A673 (cell line): ENCODE data around the gene TMEM121. TPM values are rescaled to one million over a fixed set of nuclear protein-coding genes. Genes with fewer than 3 reads are reported as not detected.

ENCODE experiments used
- BruUV-seq: library from RNA; stranded (reverse); fragments of 400-500 nt; replicated peaks from 2 replicates; lab custom pipeline; 2021; lab: Mats Ljungman, UMichigan
- CTCF ChIA-PET: fragments of 300-600 bp; sonication (Branson Sonifier 250); formaldehyde crosslinking; loops from one replicate; lab custom pipeline; 2022; ENCODE audit warnings: antibody characterized with exemption; lab: Charles Lee
- POLR2A ChIA-PET: fragments of 300-600 bp; sonication (Branson Sonifier 250); formaldehyde crosslinking; loops from one replicate; lab custom pipeline; 2022; ENCODE audit warnings: antibody characterized with exemption; ENCODE audit not compliant: low non-redundant PET; lab: Charles Lee
- DNase-seq: peaks from one replicate; pipeline ENCODE4 v3.0.0-alpha.2; 2015; ENCODE audit warnings: low spot score
- H3K27ac ChIP-seq: fragments of 200-600 bp; sonication (generic); 2 replicates; pipeline ENCODE4 v1.5.1; 2016; ENCODE audit warnings: mixed run types, low read depth, mild to moderate bottlenecking, mixed read lengths, antibody characterized with exemption, low read length; ENCODE audit not compliant: poor library complexity, severe bottlenecking
- H3K27me3 ChIP-seq: fragments of 200-600 bp; sonication (generic); replicated peaks from 2 replicates; pipeline ENCODE4 v1.6.1; 2017; ENCODE audit warnings: mixed run types, low read depth, mild to moderate bottlenecking, mixed read lengths, antibody characterized with exemption, low read length; ENCODE audit not compliant: insufficient read depth, poor library complexity
- H3K36me3 ChIP-seq: fragments of 200-600 bp; sonication (generic); 2 replicates; pipeline ENCODE4 v1.6.1; 2016; ENCODE audit warnings: mixed run types, mild to moderate bottlenecking, mixed read lengths, antibody characterized with exemption, low read length; ENCODE audit not compliant: insufficient read depth, poor library complexity, severe bottlenecking
- H3K4me1 ChIP-seq: fragments of 200-600 bp; sonication (generic); 2 replicates; pipeline ENCODE4 v1.6.1; 2017; ENCODE audit warnings: mixed run types, mild to moderate bottlenecking, mixed read lengths, antibody characterized with exemption, low read length; ENCODE audit not compliant: insufficient read depth, poor library complexity, severe bottlenecking
- H3K4me3 ChIP-seq: fragments of 200-600 bp; sonication (generic); 2 replicates; pipeline ENCODE4 v1.5.1; 2016; ENCODE audit warnings: low read depth, mixed run types, mild to moderate bottlenecking, mixed read lengths, low read length; ENCODE audit not compliant: poor library complexity, severe bottlenecking
- H3K9me3 ChIP-seq: fragments of 200-600 bp; sonication (generic); 2 replicates; pipeline ENCODE4 v1.6.1; 2016; ENCODE audit warnings: mixed run types, low read depth, mild to moderate bottlenecking, mixed read lengths, antibody characterized with exemption, low read length; ENCODE audit not compliant: poor library complexity, severe bottlenecking
- CTCF ChIP-seq: fragments of 300-800, 200-600 bp; sonication (generic); conservative IDR thresholded peaks from 2 replicates; pipeline ENCODE4 v1.5.1; 2017; ENCODE audit warnings: low read depth, mild to moderate bottlenecking, antibody characterized with exemption, low read length, moderate library complexity, mixed read lengths
- EZH2 ChIP-seq: fragments of 200-600 bp; sonication (generic); IDR thresholded peaks from 2 replicates; pipeline ENCODE4 v1.6.1; 2017; ENCODE audit warnings: borderline replicate concordance, low read depth, mild to moderate bottlenecking, mixed read lengths, antibody characterized with exemption, low read length; ENCODE audit not compliant: poor library complexity, severe bottlenecking
- intact Hi-C: fragments of 100-400 bp; cut with micrococcal nuclease; formaldehyde crosslinking; loops from one replicate; pipeline ENCODE4 v1.10.0; 2022; ENCODE audit not compliant: unreplicated experiment
- total RNA-seq: library from RNA; stranded (reverse); gene quantifications from 2 replicates; pipeline ENCODE4 v1.2.3, GENCODE V29; 2021

Gene TMEM121
- total RNA-seq, 1 experiment from 2014 or later, result 3.1 TPM

GRCh38 chr14:105529319-105529568, 2.9 kb downstream of the TMEM121 start:
- no TSS peak for BruUV-seq
- TF ChIP-seq CTCF, result no peak
- H3K4me3 ChIP-seq, result no peak overlapping the region
- peaks cover 15% of the 10 kb centered on the region for H3K4me1 ChIP-seq
- CTCF ChIA-PET, result interaction anchor here (0.5 kb wide), 1 partner anchor 572 kb away, joined by 3 read pairs; no protein-coding TSS in a partner anchor
- no peaks in the 10 kb centered on the region for H3K27me3 ChIP-seq
- intact Hi-C loops, result loop anchor here (5.0 kb wide), 1 partner anchor 157 kb away; no protein-coding TSS in a partner anchor
- H3K9me3 ChIP-seq, result no peaks in the 10 kb centered on the region
- no peaks in the 10 kb centered on the region for H3K36me3 ChIP-seq
- POLR2A ChIA-PET, result no interaction called here
- no peak overlapping the region for H3K27ac ChIP-seq
- no peak for DNase-seq

DNA sequence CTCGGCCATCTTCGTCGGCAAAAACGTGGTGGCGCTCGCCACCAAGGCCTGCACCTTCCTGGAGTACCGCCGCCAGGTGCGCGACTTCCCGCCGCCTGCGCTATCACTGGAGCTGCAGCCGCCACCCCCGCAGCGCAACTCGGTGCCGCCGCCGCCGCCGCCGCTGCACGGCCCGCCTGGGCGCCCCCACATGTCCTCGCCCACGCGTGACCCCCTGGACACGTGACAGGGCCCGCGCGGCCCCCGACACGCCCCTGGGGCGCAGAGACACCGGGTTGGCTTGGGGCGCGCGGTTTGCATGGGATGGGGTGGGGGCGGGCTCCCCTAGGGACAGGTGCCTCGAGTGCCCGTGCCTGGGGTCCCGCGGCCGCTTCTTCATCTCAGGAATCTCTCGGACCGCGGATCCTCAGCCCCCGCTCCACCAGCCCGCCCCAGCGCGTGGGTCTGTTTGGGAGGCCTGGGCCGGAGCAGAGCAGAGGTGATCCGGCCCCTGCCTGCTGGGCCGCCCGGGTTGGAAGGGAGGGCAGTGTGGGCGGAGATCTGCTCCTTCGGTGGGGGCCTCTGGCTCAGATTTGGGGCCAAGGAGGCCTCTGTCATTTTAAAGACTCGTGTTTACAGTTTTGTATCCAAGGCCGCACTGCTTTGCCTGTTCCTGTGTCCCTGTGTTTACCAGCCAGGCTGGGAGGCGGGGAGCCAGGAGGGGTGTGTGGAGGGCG, 3.3 kb downstream of the TMEM121 start:
- no peak for DNase-seq
- Histone ChIP-seq H3K4me1 (peaks cover 15% of the 10 kb centered on the region), H3K36me3 (no peaks in the 10 kb centered on the region), H3K9me3 (no peaks in the 10 kb centered on the region), H3K27me3 (no peaks in the 10 kb centered on the region), H3K27ac (no peak overlapping the region), H3K4me3 (no peak overlapping the region)
- no TSS peak for BruUV-seq
- intact Hi-C loops, result loop anchor here (5.0 kb wide), 1 partner anchor 157 kb away; no protein-coding TSS in a partner anchor
- no peak for TF ChIP-seq CTCF
- TF ChIP-seq EZH2, result no peak
- ChIA-PET CTCF (interaction anchor here (0.5 kb wide), 1 partner anchor 572 kb away, joined by 3 read pairs; no protein-coding TSS in a partner anchor), POLR2A (no interaction called here)

- POLR2A ChIA-PET, result no interaction called here
- no TSS peak for BruUV-seq
Measured at GRCh38 chr14:105530285-105531087, 4.1 kb downstream of the TMEM121 start.

More at GRCh38 chr14:105530285-105531087, 4.1 kb downstream of the TMEM121 start:
- Histone ChIP-seq H3K36me3 (no peaks in the 10 kb centered on the region), H3K27me3 (no peaks in the 10 kb centered on the region), H3K4me1 (peaks cover 15% of the 10 kb centered on the region), H3K27ac (no peak overlapping the region), H3K4me3 (no peak overlapping the region), H3K9me3 (no peaks in the 10 kb centered on the region)
- no peak for DNase-seq
- intact Hi-C loops, result no loop called here
- TF ChIP-seq EZH2 (no peak), CTCF (no peak)
- CTCF ChIA-PET, result no interaction called here
